Activated CD4-positive, alpha-beta T cell treated with anti-CD3 and anti-CD28 coated beads for 4 hours (primary cell): ENCODE results near the gene PGBD1.
A peak's percentile ranks its signal among the peaks of the same experiment; 100 is the strongest.

ENCODE experiments used
- DNase-seq, 2 donors: peaks; one replicate each; pipeline ENCODE4 v3.0.0-alpha.2; 2020

PGBD1 gene

DNA sequence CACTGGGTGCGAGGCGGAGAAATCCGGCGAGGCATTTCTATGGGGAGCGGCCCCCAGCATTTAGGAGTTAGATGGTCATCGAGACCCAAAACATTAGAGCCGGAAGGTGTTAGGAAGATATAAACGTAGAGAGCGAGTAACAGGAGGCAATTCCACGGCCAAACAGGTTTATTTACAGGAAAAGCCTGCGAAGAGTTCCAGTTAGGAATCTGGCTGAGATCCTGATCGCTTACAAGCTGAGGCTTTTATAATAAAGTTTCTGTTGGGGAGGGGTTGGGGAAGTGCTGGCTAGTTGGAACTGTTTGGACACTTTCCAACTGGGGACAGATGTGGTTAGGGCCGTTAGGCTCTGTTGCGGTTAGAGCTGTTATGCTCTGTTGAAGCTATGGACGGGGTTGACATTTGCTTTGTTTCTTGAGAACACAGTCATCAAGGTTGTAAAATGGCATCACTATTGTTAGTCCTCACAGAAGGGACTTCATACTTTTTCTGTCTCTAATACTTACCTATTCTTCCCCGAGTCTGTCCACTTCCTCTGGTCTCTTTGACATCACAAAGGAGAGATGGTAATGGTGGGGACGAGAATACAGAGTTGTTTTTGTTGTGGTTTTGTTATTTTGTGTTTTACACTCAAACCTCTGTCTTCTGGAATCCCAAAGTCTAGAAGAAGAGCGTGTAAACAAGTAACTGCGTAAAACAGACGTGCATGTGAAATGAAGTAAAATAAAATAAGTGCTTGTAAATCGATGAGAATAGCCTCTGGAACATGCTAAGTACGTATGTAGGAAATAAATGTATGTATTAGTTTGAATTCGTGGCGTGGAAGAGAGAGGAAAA, 55.1 kb downstream of the PGBD1 start:
- DNase-seq = peak; percentile 15 to 21

DNA sequence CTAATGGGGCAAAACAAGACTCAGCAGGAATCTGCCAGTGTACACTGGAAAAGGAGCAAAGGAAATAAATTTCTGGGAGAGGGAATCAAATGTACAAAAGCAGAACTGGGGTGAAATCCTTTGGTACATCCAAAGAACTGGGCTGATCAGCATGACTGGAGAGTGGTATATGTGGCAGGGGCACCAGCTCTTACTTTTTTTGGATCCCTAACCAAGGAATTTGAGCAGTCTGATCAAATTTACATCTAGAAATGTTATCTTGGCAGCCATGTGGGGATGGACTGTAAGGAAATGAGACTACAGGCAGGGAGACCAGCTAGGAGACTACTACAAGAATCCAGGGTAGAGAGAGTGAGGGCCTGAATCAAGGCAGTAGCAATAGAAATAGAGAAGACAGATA, 55.7 kb downstream of the PGBD1 start:
- no peak for DNase-seq

DNA sequence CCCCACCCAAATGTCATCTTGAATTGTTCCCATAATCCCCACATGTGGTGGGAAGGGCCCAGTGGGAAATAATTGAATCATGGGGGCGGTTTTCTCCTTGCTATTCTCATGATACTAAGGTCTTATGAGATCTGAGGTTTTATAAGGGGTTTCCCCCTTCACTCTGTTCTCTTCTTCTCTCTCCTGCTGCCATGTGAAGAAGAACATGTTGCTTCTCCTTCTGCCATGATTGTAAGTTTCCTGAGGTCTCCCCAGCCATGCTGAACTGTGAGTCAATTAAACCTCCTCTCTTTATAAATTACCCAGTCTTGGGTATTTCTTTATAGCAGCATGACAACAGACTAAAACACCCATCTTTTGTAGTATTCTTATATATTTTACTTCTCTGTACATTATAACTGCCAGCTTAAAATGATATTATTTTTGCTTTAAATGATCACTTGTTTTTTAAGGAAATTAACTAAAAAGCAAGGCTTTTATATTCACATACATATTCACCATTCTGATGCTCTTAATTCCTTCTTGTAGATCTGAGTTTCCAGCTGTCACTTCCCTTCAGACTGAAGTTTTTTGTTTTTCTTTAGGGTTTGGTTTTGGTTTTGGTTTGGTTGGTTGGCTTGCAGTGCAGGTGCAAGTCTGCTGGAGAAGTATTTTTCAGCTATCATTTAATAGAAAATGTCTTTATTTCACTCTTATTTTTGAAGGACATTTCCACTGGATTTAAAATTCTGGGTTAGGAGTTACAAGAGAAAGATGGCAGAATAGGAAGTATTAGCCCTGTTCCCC, 59.1 kb downstream of the PGBD1 start:
- no peak for DNase-seq

DNA sequence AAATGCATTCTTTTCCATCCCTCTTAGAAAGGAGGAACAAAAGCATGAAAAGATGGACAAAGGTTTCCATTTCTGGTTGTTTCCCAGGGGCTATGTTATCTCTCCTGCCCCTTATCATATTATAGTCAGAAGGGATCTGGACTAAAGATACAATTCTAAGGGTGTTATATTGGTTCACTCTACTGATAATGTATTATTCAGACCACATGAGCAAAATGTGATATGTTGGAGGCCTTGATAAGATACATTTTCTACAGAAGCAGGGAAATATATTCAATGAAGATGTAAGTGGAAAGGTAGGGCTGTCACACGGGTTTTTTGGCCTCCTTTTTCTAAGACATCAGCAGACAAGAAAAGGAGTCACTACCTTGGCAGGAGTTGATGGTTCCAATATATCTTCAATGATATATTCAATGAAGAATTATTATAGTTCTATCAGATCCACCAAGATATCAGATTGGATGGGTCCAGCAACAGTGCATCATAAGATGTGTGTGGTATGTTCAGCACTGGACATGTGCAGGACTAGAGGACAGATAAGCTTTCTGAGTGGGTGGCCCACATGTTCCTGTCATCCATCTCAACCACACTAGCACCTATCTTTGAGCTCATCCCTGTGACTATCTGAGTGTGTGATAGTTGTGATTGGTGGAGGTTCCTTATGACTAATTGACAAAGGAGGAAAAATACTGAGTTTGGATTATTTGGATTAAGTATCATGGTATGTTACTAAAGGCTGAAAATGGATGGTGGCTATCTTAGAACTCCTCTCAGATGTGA, 62.7 kb downstream of the PGBD1 start:
- no peak for DNase-seq

DNA sequence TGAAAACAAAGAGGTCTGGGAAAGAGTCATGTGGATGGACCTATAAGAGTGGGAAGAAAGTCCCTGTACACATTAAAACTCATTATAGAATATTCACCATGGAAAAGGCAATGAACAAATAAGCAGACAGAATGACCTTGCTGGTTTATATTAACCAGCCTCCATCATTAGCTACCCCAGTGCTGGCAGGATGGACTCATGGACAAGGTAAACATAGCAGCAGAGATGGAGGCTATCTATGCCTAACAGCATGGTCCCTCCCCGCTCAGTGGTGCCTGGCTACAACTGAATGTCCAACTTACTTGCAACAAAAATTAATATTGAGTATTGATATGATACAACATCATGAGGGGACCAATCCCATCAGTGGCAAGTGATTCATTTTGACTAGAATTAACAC, 63.8 kb downstream of the PGBD1 start:
- no peak for DNase-seq

DNA sequence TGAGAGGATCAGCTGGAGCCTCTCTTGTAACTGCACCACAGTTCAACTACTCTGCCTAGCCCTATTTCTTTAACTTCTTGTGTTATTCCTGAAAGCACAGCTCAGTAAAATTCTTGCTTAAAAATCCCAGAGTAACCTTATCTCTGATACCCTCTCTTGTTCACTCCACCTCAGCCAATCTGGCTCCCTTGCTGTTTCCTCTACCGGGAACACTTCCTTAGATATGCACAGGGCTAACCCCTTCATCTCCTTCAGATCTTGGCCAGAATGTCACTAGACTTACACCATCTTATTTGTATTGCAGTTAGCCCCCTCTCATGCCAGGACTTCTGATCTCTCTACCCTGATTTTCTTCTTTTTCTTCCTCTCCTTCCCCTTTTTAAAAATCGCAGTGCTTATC, 65.7 kb downstream of the PGBD1 start:
- no peak for DNase-seq

DNA sequence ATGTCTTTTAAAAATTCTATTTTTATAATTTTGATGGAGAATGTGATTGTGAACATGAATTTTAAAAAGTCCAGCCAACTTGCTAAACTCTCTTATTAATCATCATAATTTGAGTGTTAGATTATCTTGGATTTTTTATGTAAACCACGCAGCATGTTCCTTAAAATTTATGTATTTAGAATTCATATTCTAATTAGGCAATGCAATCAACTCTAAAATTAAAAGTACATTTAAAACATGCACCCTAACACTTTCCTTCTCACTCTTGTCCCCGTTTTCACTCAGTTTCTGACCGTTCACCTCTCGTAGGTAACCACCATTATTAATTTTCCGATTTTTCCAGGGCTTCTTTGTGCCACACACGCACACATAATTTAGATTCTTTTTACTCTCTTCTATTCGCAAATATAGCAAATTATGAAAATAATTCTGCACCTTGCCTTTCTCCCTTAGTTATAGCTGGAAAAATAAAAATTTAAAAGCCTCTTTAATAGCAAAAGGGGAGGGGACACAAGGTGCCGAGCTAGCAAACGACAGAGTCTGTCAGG, 68.0 kb downstream of the PGBD1 start:
- no peak for DNase-seq

DNA sequence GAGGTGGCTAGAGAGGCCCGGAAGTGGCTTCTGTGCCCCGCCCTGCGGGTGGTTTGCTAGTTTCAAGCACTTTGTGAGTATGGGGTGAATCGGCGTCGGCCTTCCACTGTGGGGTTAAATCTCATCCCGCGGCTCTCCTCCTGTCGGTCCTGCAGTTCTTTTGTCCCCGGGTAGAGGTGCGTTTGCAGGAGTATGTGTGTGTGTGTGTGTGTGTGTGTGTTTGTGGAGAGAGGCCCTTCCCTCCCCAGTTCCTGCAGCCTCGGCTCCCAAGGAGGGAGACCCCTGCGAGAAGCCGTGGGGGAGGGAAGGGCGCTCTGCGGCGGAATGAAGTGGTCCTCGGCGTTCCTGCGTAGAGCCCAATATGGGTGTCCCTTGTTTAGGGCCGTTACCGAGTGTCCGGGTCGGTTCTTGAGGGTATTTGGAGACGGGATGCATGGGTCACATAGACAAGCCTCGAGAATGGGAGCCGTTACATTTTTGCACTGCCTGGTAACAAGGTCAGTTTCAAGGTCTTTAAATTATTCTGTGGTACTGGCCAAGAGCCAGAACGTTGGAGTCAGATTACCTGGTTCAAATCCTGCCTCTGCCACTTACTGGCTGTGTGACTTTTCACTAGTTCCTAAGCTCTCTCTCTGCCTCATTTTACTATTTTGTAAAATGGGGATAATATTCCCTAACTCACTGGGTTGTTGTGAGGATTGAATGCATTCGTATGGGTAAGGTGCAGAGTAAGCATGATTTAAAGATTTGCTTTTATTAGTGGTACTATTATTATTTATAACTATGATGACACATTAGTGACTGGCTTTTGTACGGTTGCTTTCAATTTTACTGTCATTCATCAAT, 68.7 kb downstream of the PGBD1 start, which contains the start of gene ZKSCAN3:
TSS of gene ZKSCAN3 (plus strand) at position 56 of the 846 bp plus-strand sequence. CDS start 9,640 bp downstream, outside the sequence.
- peak; percentile 76 to 80 for DNase-seq

DNA sequence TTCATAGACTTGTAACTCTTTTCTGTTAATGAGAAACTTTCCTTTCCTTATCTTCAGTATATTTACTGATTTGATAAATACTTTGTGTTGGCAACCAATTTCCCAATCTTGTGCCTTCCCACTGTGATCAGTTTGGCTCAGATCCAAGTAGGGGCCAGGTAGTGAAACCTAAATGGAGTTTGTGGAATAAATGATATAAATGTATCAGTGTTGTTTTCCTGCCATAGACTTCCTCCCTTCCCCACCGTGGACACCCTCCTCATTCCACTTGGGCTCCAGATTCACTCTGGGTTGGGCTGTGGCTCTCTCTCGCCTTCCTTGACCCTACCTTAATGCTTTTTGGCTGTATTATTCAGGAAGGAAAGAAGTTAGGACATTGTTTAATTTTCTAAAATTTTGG, 69.7 kb downstream of the PGBD1 start:
- no peak for DNase-seq

DNA sequence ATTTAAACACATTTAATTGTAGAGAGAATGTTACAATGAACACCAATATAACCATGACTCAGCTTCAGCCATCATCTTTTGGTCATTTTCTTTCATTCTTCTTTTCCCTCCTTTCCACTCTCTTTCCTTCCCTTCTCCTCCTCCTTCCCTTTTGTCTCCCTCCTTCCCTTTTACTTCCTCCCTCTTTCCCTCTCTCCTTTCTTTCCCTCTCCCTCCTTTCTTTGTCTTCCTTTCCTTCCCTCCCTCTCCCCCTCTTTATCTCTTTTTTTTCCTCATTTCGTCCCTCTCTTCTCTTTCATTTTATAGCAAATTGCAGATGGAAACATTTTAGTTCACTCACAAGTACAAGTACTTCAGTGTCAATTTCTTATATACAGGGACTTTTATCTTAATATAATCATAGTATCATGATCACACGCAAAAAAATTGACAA, 70.1 kb downstream of the PGBD1 start:
- no peak for DNase-seq
